ENCODE results near the gene GLRX. TPM values are rescaled to one million over a fixed set of nuclear protein-coding genes. Genes with fewer than 3 reads are reported as not detected.
A peak's percentile ranks its signal among the peaks of the same experiment; 100 is the strongest.

The GLRX gene
- total and polyA plus RNA-seq, 2 of the 13 experiments (the other 11 are each of a cell fraction or from before 2014, with no cell fraction given), result 63.8 to 499 TPM

DNA sequence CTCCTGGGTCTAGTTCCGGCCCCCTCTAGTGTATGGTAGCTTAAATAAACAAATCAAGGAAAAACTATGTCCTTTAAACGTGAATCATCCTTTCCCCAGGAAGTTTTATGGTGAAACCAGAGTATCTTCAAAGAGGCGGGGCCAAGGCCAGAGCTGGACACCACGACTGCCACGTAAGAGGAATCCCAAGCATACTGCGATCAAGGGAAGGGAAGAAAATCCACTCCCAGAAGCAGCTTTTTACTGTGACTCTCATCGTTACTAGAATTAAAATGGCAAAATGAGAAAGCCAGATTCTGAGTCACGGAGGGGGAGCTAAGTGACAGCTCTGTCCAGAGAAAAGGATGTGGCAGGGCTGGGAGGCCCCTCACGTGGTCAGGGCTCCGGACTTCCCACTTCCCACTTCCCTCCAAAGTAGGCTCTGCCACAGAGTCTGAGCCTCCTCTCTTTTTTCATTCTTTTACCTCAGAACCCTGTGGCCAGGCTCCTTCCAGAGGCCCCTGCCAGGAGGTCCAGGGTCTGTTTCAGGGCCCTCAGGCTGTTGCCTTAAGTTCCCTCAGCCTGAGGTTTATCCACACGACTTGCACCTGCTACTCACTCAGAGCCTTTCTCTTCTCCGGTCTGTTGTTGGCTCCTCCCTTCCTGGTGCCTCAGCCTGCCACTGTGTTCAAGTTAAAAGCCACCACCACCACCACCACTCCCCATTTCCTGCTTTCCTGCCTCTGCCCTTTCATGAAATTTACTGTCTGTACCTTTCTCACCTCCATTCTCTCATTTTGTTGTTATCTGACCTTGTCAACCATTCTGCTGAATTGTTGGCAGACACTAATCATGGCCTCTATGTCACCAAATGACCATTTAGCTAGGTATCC is 1.4 kb upstream of the GLRX start (continued):
- TF ChIP-seq, protein P1, sequence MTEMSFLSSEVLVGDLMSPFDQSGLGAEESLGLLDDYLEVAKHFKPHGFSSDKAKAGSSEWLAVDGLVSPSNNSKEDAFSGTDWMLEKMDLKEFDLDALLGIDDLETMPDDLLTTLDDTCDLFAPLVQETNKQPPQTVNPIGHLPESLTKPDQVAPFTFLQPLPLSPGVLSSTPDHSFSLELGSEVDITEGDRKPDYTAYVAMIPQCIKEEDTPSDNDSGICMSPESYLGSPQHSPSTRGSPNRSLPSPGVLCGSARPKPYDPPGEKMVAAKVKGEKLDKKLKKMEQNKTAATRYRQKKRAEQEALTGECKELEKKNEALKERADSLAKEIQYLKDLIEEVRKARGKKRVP (CRISPR knock-in tag; IDR thresholded peaks at IDR 0.05), result peak in 1 of 2 experiments; percentile 79; a peak in 2 of 4 replicates
- TF ChIP-seq LCORL (IDR thresholded peaks at IDR 0.05) (no peak), LCORL (CRISPR knock-in tag; IDR thresholded peaks at IDR 0.05) (peak; percentile 19; the same call in 1 of the 2 replicates), TMF1 (CRISPR knock-in tag; IDR thresholded peaks at IDR 0.05; ENCODE audit: low read depth) (peak; percentile 64; the same call in 1 of the 2 replicates)
- TF ChIP-seq, protein P2, sequence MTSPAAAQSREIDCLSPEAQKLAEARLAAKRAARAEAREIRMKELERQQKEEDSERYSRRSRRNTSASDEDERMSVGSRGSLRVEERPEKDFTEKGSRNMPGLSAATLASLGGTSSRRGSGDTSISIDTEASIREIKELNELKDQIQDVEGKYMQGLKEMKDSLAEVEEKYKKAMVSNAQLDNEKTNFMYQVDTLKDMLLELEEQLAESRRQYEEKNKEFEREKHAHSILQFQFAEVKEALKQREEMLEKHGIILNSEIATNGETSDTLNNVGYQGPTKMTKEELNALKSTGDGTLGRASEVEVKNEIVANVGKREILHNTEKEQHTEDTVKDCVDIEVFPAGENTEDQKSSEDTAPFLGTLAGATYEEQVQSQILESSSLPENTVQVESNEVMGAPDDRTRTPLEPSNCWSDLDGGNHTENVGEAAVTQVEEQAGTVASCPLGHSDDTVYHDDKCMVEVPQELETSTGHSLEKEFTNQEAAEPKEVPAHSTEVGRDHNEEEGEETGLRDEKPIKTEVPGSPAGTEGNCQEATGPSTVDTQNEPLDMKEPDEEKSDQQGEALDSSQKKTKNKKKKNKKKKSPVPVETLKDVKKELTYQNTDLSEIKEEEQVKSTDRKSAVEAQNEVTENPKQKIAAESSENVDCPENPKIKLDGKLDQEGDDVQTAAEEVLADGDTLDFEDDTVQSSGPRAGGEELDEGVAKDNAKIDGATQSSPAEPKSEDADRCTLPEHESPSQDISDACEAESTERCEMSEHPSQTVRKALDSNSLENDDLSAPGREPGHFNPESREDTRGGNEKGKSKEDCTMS (CRISPR knock-in tag; conservative IDR thresholded peaks at IDR 0.05), result no peak
- TF ChIP-seq, protein P3, sequence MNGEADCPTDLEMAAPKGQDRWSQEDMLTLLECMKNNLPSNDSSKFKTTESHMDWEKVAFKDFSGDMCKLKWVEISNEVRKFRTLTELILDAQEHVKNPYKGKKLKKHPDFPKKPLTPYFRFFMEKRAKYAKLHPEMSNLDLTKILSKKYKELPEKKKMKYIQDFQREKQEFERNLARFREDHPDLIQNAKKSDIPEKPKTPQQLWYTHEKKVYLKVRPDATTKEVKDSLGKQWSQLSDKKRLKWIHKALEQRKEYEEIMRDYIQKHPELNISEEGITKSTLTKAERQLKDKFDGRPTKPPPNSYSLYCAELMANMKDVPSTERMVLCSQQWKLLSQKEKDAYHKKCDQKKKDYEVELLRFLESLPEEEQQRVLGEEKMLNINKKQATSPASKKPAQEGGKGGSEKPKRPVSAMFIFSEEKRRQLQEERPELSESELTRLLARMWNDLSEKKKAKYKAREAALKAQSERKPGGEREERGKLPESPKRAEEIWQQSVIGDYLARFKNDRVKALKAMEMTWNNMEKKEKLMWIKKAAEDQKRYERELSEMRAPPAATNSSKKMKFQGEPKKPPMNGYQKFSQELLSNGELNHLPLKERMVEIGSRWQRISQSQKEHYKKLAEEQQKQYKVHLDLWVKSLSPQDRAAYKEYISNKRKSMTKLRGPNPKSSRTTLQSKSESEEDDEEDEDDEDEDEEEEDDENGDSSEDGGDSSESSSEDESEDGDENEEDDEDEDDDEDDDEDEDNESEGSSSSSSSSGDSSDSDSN (CRISPR knock-in tag; IDR thresholded peaks at IDR 0.05), result peak; percentile 47
- TF ChIP-seq, protein P4, sequence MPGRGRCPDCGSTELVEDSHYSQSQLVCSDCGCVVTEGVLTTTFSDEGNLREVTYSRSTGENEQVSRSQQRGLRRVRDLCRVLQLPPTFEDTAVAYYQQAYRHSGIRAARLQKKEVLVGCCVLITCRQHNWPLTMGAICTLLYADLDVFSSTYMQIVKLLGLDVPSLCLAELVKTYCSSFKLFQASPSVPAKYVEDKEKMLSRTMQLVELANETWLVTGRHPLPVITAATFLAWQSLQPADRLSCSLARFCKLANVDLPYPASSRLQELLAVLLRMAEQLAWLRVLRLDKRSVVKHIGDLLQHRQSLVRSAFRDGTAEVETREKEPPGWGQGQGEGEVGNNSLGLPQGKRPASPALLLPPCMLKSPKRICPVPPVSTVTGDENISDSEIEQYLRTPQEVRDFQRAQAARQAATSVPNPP (CRISPR knock-in tag; IDR thresholded peaks at IDR 0.05), result 0 out of 2 replicates have a peak, but pooled peaks have one; percentile 53
- TF ChIP-seq, protein P5, sequence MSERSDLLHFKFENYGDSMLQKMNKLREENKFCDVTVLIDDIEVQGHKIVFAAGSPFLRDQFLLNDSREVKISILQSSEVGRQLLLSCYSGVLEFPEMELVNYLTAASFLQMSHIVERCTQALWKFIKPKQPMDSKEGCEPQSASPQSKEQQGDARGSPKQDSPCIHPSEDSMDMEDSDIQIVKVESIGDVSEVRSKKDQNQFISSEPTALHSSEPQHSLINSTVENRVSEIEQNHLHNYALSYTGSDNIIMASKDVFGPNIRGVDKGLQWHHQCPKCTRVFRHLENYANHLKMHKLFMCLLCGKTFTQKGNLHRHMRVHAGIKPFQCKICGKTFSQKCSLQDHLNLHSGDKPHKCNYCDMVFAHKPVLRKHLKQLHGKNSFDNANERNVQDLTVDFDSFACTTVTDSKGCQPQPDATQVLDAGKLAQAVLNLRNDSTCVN (CRISPR knock-in tag; IDR thresholded peaks at IDR 0.05; ENCODE audit: borderline replicate concordance), result no peak
- TF ChIP-seq, protein P6, sequence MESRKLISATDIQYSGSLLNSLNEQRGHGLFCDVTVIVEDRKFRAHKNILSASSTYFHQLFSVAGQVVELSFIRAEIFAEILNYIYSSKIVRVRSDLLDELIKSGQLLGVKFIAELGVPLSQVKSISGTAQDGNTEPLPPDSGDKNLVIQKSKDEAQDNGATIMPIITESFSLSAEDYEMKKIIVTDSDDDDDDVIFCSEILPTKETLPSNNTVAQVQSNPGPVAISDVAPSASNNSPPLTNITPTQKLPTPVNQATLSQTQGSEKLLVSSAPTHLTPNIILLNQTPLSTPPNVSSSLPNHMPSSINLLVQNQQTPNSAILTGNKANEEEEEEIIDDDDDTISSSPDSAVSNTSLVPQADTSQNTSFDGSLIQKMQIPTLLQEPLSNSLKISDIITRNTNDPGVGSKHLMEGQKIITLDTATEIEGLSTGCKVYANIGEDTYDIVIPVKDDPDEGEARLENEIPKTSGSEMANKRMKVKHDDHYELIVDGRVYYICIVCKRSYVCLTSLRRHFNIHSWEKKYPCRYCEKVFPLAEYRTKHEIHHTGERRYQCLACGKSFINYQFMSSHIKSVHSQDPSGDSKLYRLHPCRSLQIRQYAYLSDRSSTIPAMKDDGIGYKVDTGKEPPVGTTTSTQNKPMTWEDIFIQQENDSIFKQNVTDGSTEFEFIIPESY (CRISPR knock-in tag; IDR thresholded peaks at IDR 0.05), result no peak

Data from HepG2 (cell line).